Activated B cell treated with CpG ODN at 0.5 μM for 24 hours (primary cell): Measurements from ENCODE around the gene NAT9. TPM values are rescaled to one million over a fixed set of nuclear protein-coding genes. Genes with fewer than 3 reads are reported as not detected.
A peak's percentile ranks its signal among the peaks of the same experiment; 100 is the strongest.

Experiments
- ATAC-seq: fragments of 200-7000 bp; cut with Tn5 transposase; one replicate; pipeline ENCODE4 v1.10.0; 2021; ENCODE audit warnings: low read depth, mild to moderate bottlenecking, moderate library complexity
- CTCF ChIA-PET: fragments of 350-600 bp; sonication (Branson Sonifier 250); formaldehyde crosslinking; loops from one replicate; lab custom pipeline; 2021; ENCODE audit warnings: antibody characterized with exemption; lab: Charles Lee
- POLR2A ChIA-PET: fragments of 350-600 bp; sonication (Branson Sonifier 250); formaldehyde crosslinking; loops from one replicate; lab custom pipeline; 2021; ENCODE audit warnings: antibody characterized with exemption; lab: Charles Lee
- DNase-seq: peaks from one replicate; pipeline ENCODE4 v3.0.0; 2022
- H3K27ac Mint-ChIP-seq: one replicate; pipeline ENCODE4 v1.8.0; 2020; ENCODE audit warnings: mixed read lengths
- H3K27me3 Mint-ChIP-seq: one replicate; pipeline ENCODE4 v1.8.0; 2021; ENCODE audit warnings: mixed read lengths
- H3K36me3 Mint-ChIP-seq: one replicate; pipeline ENCODE4 v1.8.0; 2021; ENCODE audit warnings: low read depth, mixed read lengths
- H3K4me1 Mint-ChIP-seq: one replicate; pipeline ENCODE4 v1.8.0; 2021; ENCODE audit warnings: mixed read lengths
- H3K4me3 Mint-ChIP-seq: one replicate; pipeline ENCODE4 v1.8.0; 2020; ENCODE audit warnings: mild to moderate bottlenecking, mixed read lengths
- H3K9me3 Mint-ChIP-seq: one replicate; pipeline ENCODE4 v1.8.0; 2020; ENCODE audit warnings: mixed read lengths
- intact Hi-C: fragments of 100-400 bp; cut with micrococcal nuclease; formaldehyde crosslinking; loops from one replicate; pipeline ENCODE4 v1.15.1; 2024
- total RNA-seq: library from RNA; stranded (reverse); gene quantifications from 2 replicates; pipeline ENCODE4 v1.2.3, GENCODE V29; 2022
- TF ChIP-seq, protein P1 (sequence below): fragments of 200-600 bp; IDR thresholded peaks from one replicate; pipeline ENCODE4 v1.8.0; 2022; ENCODE audit warnings: antibody characterized with exemption, mild to moderate bottlenecking

The NAT9 gene
- total RNA-seq, 1 donor from 2014 or later, result 79.7 TPM

DNA sequence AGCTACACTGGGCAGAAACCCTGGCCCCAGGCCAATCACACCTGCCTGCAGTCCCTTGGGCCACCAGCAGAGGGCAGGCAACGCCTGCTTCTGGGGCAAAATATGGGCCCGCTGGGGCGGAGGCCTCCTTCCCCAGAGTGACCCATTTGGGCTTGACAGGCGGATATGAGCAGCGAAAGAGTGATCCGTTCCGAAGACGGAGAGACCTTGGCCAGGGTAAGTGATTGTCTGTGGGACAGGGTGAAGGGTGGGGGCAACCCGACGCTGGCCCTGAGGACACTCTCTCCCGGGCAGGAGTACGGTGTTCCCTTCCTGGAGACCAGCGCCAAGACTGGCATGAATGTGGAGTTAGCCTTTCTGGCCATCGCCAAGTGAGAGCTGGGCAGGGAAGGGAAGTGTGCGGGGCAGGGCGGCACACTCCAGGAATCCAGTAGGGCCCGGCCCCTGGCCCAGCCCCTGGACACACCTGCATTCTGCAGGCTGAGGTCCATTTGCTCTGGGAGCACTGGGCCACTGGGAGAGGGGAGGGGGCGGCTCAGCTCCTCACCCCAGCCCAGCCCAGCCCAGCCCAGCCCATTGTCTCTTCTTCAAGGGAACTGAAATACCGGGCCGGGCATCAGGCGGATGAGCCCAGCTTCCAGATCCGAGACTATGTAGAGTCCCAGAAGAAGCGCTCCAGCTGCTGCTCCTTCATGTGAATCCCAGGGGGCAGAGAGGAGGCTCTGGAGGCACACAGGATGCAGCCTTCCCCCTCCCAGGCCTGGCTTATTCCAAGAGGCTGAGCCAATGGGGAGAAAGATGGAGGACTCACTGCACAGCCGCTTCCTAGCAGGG lies 31.2 kb downstream of the NAT9 start:
- Mint-ChIP-seq H3K9me3 (no peaks in the 10 kb centered on the region), H3K36me3 (no peaks in the 10 kb centered on the region), H3K27me3 (no peaks in the 10 kb centered on the region), H3K27ac (peak overlapping the region; percentile 65), H3K4me3 (peak overlapping the region; percentile 50), H3K4me1 (peaks cover 65% of the 10 kb centered on the region)
- TF ChIP-seq, protein P1, sequence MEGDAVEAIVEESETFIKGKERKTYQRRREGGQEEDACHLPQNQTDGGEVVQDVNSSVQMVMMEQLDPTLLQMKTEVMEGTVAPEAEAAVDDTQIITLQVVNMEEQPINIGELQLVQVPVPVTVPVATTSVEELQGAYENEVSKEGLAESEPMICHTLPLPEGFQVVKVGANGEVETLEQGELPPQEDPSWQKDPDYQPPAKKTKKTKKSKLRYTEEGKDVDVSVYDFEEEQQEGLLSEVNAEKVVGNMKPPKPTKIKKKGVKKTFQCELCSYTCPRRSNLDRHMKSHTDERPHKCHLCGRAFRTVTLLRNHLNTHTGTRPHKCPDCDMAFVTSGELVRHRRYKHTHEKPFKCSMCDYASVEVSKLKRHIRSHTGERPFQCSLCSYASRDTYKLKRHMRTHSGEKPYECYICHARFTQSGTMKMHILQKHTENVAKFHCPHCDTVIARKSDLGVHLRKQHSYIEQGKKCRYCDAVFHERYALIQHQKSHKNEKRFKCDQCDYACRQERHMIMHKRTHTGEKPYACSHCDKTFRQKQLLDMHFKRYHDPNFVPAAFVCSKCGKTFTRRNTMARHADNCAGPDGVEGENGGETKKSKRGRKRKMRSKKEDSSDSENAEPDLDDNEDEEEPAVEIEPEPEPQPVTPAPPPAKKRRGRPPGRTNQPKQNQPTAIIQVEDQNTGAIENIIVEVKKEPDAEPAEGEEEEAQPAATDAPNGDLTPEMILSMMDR, result peak; percentile 89
- ATAC-seq (peak; percentile 15), DNase-seq (peak; percentile 86)
- POLR2A ChIA-PET, result interaction anchor here (1.2 to 6.7 kb wide), 5 partner anchors 8 to 26 kb away, joined by 3 to 76 read pairs (median 5); partner anchors contain the start of gene RAB37
- intact Hi-C loops, result loop anchor here (1.0 to 2.0 kb wide), 5 partner anchors 14 to 213 kb away; no protein-coding TSS in a partner anchor
- CTCF ChIA-PET, result interaction anchor here (0.7 to 4.4 kb wide), 19 partner anchors 8 to 214 kb away, joined by 3 to 53 read pairs (median 9); partner anchors contain the start of genes GRIN2C and RAB37

DNA sequence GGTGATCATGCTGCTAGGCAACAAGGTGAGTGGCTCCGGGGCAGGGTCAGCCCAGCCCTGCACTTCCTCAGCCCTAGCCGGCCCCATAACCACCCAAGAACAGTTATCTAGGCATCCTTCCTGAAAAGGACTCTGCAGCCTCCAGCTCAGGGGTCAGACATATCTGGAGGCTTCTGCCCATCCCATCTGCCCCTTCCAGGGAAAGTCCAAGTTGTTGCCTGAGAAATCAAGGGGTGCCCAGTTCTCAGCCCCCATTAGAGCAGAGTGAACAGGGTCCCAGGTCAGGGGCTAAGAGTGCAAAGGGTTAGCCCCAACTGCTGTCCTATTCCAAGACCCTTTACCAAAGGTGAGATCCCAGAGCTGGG lies 31.8 kb downstream of the NAT9 start:
- no peak overlapping the region for H3K4me3 Mint-ChIP-seq
- CTCF ChIA-PET, result interaction anchor here (0.7 to 4.4 kb wide), 13 partner anchors 9 to 214 kb away, joined by 3 to 53 read pairs (median 10); partner anchors contain the start of gene GRIN2C
- no peaks in the 10 kb centered on the region for H3K36me3 Mint-ChIP-seq
- H3K27ac Mint-ChIP-seq, result peak overlapping the region; percentile 70
- DNase-seq, result no peak
- peaks cover 64% of the 10 kb centered on the region for H3K4me1 Mint-ChIP-seq
- TF ChIP-seq, protein P1, result no peak
- intact Hi-C loops, result loop anchor here (1.0 to 2.0 kb wide), 5 partner anchors 14 to 214 kb away; no protein-coding TSS in a partner anchor
- no peak for ATAC-seq
- POLR2A ChIA-PET, result interaction anchor here (1.2 to 1.3 kb wide), 2 partner anchors 19 to 26 kb away, joined by 3 to 5 read pairs; no protein-coding TSS in a partner anchor
- no peaks in the 10 kb centered on the region for H3K27me3 Mint-ChIP-seq
- H3K9me3 Mint-ChIP-seq, result no peaks in the 10 kb centered on the region

DNA sequence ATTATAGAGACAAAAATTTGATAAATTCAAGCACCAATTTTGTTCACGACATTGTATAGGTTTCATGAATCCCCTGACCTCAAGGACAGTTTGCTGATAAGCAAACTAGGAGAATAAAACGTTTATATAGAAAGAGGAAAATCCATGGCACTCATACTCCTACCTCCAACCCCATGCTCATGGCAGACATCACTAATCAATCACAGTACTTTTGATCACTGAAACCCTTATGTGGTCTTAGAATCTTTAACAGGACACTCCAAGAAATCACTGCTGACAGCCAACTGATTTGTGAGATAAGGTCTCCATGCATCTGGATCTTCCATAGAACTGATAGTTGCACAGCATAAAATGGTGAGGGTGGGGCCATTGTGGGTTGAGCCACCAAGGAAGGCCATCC lies 32.4 kb downstream of the NAT9 start:
- POLR2A ChIA-PET, result interaction anchor here (1.2 kb wide), 1 partner anchor 27 kb away, joined by 3 read pairs; no protein-coding TSS in a partner anchor
- H3K9me3 Mint-ChIP-seq, result no peaks in the 10 kb centered on the region
- DNase-seq, result no peak
- TF ChIP-seq, protein P1, result no peak
- ATAC-seq, result no peak
- H3K27ac Mint-ChIP-seq, result peak overlapping the region; percentile 70
- H3K4me1 Mint-ChIP-seq, result peaks cover 69% of the 10 kb centered on the region
- H3K36me3 Mint-ChIP-seq, result no peaks in the 10 kb centered on the region
- H3K27me3 Mint-ChIP-seq, result no peaks in the 10 kb centered on the region
- CTCF ChIA-PET, result interaction anchor here (0.8 to 4.4 kb wide), 5 partner anchors 26 to 215 kb away, joined by 3 to 53 read pairs (median 29); partner anchors contain the start of gene GRIN2C
- no peak overlapping the region for H3K4me3 Mint-ChIP-seq
- intact Hi-C loops, result loop anchor here (1.0 to 2.0 kb wide), 5 partner anchors 15 to 215 kb away; no protein-coding TSS in a partner anchor

DNA sequence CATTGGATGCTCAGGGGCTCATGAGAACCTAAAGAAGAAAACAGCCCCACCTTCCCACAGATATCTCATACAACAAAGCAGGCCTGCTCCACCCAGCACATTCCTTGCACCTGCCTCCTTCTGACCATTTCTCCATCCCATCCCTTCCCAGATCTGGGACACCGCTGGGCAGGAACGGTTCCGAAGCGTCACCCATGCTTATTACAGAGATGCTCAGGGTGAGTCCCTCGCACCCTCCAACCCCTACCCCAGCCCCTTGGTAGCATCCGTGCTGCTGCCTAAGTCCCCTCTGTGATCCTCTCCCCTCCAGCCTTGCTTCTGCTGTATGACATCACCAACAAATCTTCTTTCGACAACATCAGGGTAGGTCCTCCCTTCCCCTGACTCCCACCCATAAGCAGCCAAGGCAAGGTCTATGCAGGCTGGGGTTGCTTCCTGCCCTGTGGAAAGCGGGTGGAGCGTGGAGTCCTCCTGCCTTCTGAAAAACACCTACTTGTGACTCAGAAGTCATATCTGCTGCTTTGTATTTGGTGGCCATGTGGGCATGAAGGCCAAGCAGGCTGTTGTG lies 33.1 kb downstream of the NAT9 start:
- TF ChIP-seq, protein P1, result no peak

More for the DNA sequence above, 33.1 kb downstream of the NAT9 start:
- POLR2A ChIA-PET, result interaction anchor here (1.2 to 1.8 kb wide), 3 partner anchors 27 to 130 kb away, joined by 4 to 10 read pairs (median 6); partner anchors contain the start of gene FDXR
- H3K27ac Mint-ChIP-seq, result peak overlapping the region; percentile 73
- H3K4me3 Mint-ChIP-seq, result peak overlapping the region; percentile 46
- no peaks in the 10 kb centered on the region for H3K27me3 Mint-ChIP-seq
- ATAC-seq, result no peak
- intact Hi-C loops, result no loop called here
- no peaks in the 10 kb centered on the region for H3K9me3 Mint-ChIP-seq
- peaks cover 76% of the 10 kb centered on the region for H3K4me1 Mint-ChIP-seq
- DNase-seq, result no peak
- CTCF ChIA-PET, result interaction anchor here (0.6 to 2.5 kb wide), 5 partner anchors 16 to 122 kb away, joined by 3 to 25 read pairs (median 8); no protein-coding TSS in a partner anchor
- H3K36me3 Mint-ChIP-seq, result no peaks in the 10 kb centered on the region
